Measurements from ENCODE around the gene CCL25.

DNA sequence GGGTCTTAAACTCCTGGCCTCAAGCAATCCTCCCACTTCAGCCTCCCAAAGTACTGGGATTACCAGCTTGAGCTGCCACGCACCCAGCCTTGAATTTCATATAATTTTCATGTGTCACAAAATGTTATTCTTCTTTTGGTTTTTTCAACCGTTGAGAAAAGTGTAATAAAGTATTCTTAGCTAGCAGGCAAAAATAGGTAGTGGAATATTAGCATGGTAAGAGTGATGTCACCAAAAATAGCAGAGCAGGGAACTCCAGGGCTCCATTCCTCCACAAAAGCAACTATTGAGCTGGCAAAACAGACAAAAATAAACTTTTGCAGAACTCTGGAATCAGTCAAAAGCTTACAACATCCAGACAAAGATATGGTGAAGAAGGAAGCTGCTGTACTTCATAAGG is 52.9 kb downstream of the CCL25 start:
- TF ChIP-seq MAZ (IDR thresholded peaks at IDR 0.05; ENCODE audit: borderline replicate concordance, low read depth, low read length): no peak
- no peak for TF ChIP-seq RCOR1 (IDR thresholded peaks at IDR 0.05; ENCODE audit: insufficient replicate concordance, low read length)
- TF ChIP-seq, protein P1, sequence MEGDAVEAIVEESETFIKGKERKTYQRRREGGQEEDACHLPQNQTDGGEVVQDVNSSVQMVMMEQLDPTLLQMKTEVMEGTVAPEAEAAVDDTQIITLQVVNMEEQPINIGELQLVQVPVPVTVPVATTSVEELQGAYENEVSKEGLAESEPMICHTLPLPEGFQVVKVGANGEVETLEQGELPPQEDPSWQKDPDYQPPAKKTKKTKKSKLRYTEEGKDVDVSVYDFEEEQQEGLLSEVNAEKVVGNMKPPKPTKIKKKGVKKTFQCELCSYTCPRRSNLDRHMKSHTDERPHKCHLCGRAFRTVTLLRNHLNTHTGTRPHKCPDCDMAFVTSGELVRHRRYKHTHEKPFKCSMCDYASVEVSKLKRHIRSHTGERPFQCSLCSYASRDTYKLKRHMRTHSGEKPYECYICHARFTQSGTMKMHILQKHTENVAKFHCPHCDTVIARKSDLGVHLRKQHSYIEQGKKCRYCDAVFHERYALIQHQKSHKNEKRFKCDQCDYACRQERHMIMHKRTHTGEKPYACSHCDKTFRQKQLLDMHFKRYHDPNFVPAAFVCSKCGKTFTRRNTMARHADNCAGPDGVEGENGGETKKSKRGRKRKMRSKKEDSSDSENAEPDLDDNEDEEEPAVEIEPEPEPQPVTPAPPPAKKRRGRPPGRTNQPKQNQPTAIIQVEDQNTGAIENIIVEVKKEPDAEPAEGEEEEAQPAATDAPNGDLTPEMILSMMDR (conservative IDR thresholded peaks at IDR 0.05; ENCODE audit: low read depth, low read length): no peak
- no peak for TF ChIP-seq BHLHE40 (IDR thresholded peaks at IDR 0.05; ENCODE audit: low read depth, low read length)
- no peak for TF ChIP-seq POLR2A (IDR thresholded peaks at IDR 0.05; ENCODE audit: low read depth, low read length)
- TF ChIP-seq, protein P2, sequence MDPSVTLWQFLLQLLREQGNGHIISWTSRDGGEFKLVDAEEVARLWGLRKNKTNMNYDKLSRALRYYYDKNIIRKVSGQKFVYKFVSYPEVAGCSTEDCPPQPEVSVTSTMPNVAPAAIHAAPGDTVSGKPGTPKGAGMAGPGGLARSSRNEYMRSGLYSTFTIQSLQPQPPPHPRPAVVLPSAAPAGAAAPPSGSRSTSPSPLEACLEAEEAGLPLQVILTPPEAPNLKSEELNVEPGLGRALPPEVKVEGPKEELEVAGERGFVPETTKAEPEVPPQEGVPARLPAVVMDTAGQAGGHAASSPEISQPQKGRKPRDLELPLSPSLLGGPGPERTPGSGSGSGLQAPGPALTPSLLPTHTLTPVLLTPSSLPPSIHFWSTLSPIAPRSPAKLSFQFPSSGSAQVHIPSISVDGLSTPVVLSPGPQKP (IDR thresholded peaks at IDR 0.05; ENCODE audit: borderline replicate concordance, low read depth, low read length): no peak
